Brain microvascular endothelial cell (primary cell): ENCODE measurements around the gene ZNF592.

Experiments used
- DNase-seq: peaks from one replicate; pipeline ENCODE4 v3.0.0-alpha.2; 2020
- H3K27ac ChIP-seq: fragments of 250-450 bp; sonication (Bioruptor Pico); 2 replicates; pipeline ENCODE4 v1.5.1; 2020; ENCODE audit warnings: mild to moderate bottlenecking, moderate library complexity
- H3K27me3 ChIP-seq: fragments of 250-450 bp; sonication (Bioruptor Pico); replicated peaks from 2 replicates; pipeline ENCODE4 v1.5.1; 2020; ENCODE audit warnings: mild to moderate bottlenecking
- H3K36me3 ChIP-seq: fragments of 250-450 bp; sonication (Bioruptor Pico); replicated peaks from 2 replicates; pipeline ENCODE4 v1.5.1; 2020; ENCODE audit warnings: mild to moderate bottlenecking
- H3K4me3 ChIP-seq: 2 replicates; pipeline ENCODE4 v1.5.1; 2011; ENCODE audit warnings: low read depth, mild to moderate bottlenecking, control low read depth, low read length, moderate library complexity
- CTCF ChIP-seq: IDR thresholded peaks from 2 replicates; pipeline ENCODE4 v1.5.1; 2011; ENCODE audit warnings: low read depth, mild to moderate bottlenecking, moderate library complexity, low read length, control low read depth, inconsistent platforms; ENCODE audit errors: missing control alignments
- in situ Hi-C: cut with HindIII; loops from 2 replicates; pipeline ENCODE4 v1.10.0; 2017; ENCODE audit warnings: low sequenced_read_pairs, low pct_ligation_motif_present

ZNF592 gene

GRCh38 chr15:84714372-84714771 lies 34.0 kb upstream of the ZNF592 start:
- DNase-seq, result no peak
- H3K4me3 ChIP-seq, result peak overlapping the region; percentile 94
- H3K27ac ChIP-seq, result no peak overlapping the region

GRCh38 chr15:84714821-84715220 lies 33.6 kb upstream of the ZNF592 start:
- no peak for TF ChIP-seq CTCF
- in situ Hi-C loops, result no loop called here
- Histone ChIP-seq H3K27me3 (no peaks in the 10 kb centered on the region), H3K36me3 (peaks cover under 1% of the 10 kb centered on the region), H3K27ac (peak overlapping the region; percentile 86), H3K4me3 (peak overlapping the region; percentile 94)
- DNase-seq, result no peak

More at GRCh38 chr15:84714372-84714771, 34.0 kb upstream of the ZNF592 start:
- peaks cover 4% of the 10 kb centered on the region for H3K36me3 ChIP-seq
- no peaks in the 10 kb centered on the region for H3K27me3 ChIP-seq
- in situ Hi-C loops, result no loop called here
- no peak for TF ChIP-seq CTCF

- Histone ChIP-seq H3K27me3 (no peaks in the 10 kb centered on the region), H3K36me3 (no peaks in the 10 kb centered on the region), H3K4me3 (peak overlapping the region; percentile 94), H3K27ac (peak overlapping the region; percentile 86)
- in situ Hi-C loops, result no loop called here
- peak; percentile 20 for DNase-seq
- no peak for TF ChIP-seq CTCF
Measured at GRCh38 chr15:84715441-84716035, 32.9 kb upstream of the ZNF592 start.

- Histone ChIP-seq H3K36me3 (no peaks in the 10 kb centered on the region), H3K4me3 (peak within 1 kb of the TSS; percentile 94), H3K27me3 (no peaks in the 10 kb centered on the region), H3K27ac (peak within 1 kb of the TSS; percentile 86)
- no peak for TF ChIP-seq CTCF
- in situ Hi-C loops, result no loop called here
- peak; percentile 92 for DNase-seq
Measured at GRCh38 chr15:84716036-84716732, 32.2 kb upstream of the ZNF592 start, which contains the start of gene SEC11A. Gene SEC11A, minus strand, starts transcription at chr15:84716139. Its CDS starts 64 bp downstream, at chr15:84716075.

GRCh38 chr15:84721371-84721770 lies 27.0 kb upstream of the ZNF592 start:
- H3K27ac ChIP-seq, result no peak overlapping the region
- H3K27me3 ChIP-seq, result no peaks in the 10 kb centered on the region
- H3K4me3 ChIP-seq, result no peak overlapping the region
- TF ChIP-seq CTCF, result no peak
- in situ Hi-C loops, result no loop called here
- no peaks in the 10 kb centered on the region for H3K36me3 ChIP-seq
- no peak for DNase-seq
